WERI-Rb-1 (cell line): ENCODE measurements around the gene TOMT.

Experiments used
- DNase-seq: peaks from one replicate; pipeline ENCODE4 v3.0.0-alpha.2; 2020
- H3K27ac ChIP-seq: fragments of 250-450 bp; sonication (Bioruptor Pico); 2 replicates; pipeline ENCODE4 v1.5.1; 2020; ENCODE audit warnings: mild to moderate bottlenecking, moderate library complexity
- H3K27me3 ChIP-seq: fragments of 250-450 bp; sonication (Bioruptor Pico); 2 replicates; pipeline ENCODE4 v1.5.1; 2021; ENCODE audit warnings: mild to moderate bottlenecking, low read depth, moderate library complexity; ENCODE audit not compliant: insufficient read depth, severe bottlenecking
- H3K36me3 ChIP-seq: fragments of 250-450 bp; sonication (Bioruptor Pico); 2 replicates; pipeline ENCODE4 v1.5.1; 2020; ENCODE audit warnings: mild to moderate bottlenecking, moderate library complexity
- H3K4me3 ChIP-seq: 2 replicates; pipeline ENCODE4 v1.5.1; 2011; ENCODE audit warnings: low read depth, mild to moderate bottlenecking, control low read depth, low read length
- H3K9me3 ChIP-seq: fragments of 250-450 bp; sonication (Bioruptor Pico); 2 replicates; pipeline ENCODE4 v1.5.1; 2021; ENCODE audit warnings: mild to moderate bottlenecking, moderate library complexity; ENCODE audit not compliant: severe bottlenecking
- TF ChIP-seq, protein P1 (sequence below): IDR thresholded peaks from 2 replicates; pipeline ENCODE4 v1.5.1; 2011; ENCODE audit warnings: low read depth, mild to moderate bottlenecking, control low read depth, inconsistent platforms, low read length

TOMT gene

DNA sequence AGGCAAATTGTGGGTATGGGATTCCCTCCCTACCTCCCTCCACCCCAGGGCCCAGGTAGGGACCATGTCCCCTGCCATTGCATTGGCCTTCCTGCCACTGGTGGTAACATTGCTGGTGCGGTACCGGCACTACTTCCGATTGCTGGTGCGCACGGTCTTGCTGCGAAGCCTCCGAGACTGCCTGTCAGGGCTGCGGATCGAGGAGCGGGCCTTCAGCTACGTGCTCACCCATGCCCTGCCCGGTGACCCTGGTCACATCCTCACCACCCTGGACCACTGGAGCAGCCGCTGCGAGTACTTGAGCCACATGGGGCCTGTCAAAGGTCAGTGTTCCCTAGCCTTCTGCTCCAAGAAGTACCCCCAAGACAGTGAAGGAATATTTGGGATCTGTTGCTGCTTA is at the start of gene TOMT:
TOMT (plus strand) TSS at position 37 of the 400 bp plus-strand sequence; CDS start at position 65, 28 bp downstream.
- no peak for DNase-seq
- H3K27me3 ChIP-seq: no peaks in the 10 kb centered on the region
- peaks cover 17% of the 10 kb centered on the region for H3K36me3 ChIP-seq
- TF ChIP-seq, protein P1, sequence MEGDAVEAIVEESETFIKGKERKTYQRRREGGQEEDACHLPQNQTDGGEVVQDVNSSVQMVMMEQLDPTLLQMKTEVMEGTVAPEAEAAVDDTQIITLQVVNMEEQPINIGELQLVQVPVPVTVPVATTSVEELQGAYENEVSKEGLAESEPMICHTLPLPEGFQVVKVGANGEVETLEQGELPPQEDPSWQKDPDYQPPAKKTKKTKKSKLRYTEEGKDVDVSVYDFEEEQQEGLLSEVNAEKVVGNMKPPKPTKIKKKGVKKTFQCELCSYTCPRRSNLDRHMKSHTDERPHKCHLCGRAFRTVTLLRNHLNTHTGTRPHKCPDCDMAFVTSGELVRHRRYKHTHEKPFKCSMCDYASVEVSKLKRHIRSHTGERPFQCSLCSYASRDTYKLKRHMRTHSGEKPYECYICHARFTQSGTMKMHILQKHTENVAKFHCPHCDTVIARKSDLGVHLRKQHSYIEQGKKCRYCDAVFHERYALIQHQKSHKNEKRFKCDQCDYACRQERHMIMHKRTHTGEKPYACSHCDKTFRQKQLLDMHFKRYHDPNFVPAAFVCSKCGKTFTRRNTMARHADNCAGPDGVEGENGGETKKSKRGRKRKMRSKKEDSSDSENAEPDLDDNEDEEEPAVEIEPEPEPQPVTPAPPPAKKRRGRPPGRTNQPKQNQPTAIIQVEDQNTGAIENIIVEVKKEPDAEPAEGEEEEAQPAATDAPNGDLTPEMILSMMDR: no peak
- H3K27ac ChIP-seq: no peak within 1 kb of the TSS
- H3K4me3 ChIP-seq: no peak within 1 kb of the TSS
- H3K9me3 ChIP-seq: no peaks in the 10 kb centered on the region

DNA sequence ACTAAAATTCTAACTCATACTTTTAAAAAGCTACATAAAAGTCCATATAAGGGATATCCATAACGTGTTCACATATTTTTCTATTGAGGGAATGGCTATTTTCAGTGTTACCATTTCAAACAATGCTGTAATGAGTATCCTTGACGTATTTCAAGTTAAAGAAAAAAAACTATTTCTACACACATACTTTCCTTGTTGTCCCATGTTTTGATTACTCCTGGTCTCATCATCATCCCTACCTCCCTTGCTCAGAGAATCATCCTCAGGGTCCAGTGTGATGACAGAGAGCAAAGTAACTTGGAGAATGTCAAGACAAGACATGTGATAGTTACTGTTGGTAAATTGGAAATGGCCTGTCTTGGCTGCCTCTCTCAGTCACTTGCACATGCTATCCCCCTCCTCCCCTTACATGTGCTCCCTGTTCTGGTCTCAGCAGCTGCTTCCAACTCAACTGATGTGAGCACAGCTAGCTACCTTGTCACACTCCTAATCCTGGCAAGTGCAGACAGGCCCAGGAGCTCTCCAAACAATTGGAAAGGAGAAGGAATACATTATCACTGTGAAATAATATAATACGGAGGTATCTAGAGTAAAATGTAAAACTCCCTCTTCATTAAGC is 47.2 kb upstream of the TOMT start:
- TF ChIP-seq, protein P1: no peak
- no peaks in the 10 kb centered on the region for H3K27me3 ChIP-seq
- H3K9me3 ChIP-seq: no peaks in the 10 kb centered on the region
- H3K4me3 ChIP-seq: no peak overlapping the region
- H3K27ac ChIP-seq: no peak overlapping the region
- H3K36me3 ChIP-seq: peaks cover 61% of the 10 kb centered on the region
- no peak for DNase-seq

GRCh38 chr11:72061739-72062396 is 43.9 kb upstream of the TOMT start:
- H3K9me3 ChIP-seq: no peaks in the 10 kb centered on the region
- no peaks in the 10 kb centered on the region for H3K27me3 ChIP-seq
- peaks cover 66% of the 10 kb centered on the region for H3K36me3 ChIP-seq
- no peak overlapping the region for H3K4me3 ChIP-seq
- H3K27ac ChIP-seq: no peak overlapping the region
- TF ChIP-seq, protein P1: no peak
- DNase-seq: no peak

DNA sequence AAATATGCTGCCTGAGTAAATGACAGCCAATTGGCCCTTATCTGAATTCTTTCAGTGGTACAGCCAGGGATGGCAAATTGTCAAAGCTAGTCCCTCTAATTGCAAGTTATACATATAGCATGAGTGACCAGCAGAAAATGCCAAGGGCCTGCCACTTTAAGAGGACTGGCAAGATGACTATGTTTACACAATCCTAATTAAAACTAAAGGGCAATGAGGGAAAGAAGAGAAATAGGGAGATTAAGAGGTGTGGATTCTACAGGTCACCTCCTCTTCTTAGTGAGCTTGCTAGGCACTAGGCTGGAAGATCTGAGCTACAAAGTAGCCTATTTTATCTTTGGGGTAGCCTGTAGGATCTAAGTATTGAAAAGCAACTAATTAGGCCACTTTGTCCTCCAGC is 38.9 kb upstream of the TOMT start:
- no peaks in the 10 kb centered on the region for H3K27me3 ChIP-seq
- no peak overlapping the region for H3K4me3 ChIP-seq
- no peak for DNase-seq
- H3K27ac ChIP-seq: no peak overlapping the region
- peaks cover 70% of the 10 kb centered on the region for H3K36me3 ChIP-seq
- TF ChIP-seq, protein P1: no peak
- H3K9me3 ChIP-seq: no peaks in the 10 kb centered on the region

DNA sequence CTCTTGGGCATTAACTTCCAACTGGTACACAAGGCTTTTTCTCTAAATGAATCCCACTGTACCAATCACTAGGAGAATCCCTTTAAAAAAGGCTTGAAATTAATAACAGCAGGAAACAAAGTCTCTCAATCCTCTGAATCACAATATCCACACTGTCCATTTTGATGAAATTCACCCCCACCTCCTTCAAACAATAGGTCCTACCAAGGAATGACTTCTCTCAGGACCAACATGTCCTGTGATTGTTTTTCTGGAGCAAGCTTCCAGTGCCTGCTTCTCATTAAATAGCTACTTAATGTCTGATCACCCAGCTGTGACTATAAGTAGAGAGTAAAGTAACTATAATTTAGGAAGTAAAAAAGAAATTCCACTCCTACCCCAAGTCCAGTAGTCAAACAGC is 38.5 kb upstream of the TOMT start:
- Histone ChIP-seq H3K27me3 (no peaks in the 10 kb centered on the region), H3K27ac (no peak overlapping the region), H3K4me3 (no peak overlapping the region), H3K9me3 (no peaks in the 10 kb centered on the region), H3K36me3 (peaks cover 70% of the 10 kb centered on the region)
- no peak for DNase-seq
- TF ChIP-seq, protein P1: no peak
